GM12872 (cell line): ENCODE measurements around the gene ESR1.

Experiments
- CTCF ChIP-seq: IDR thresholded peaks from 3 replicates; pipeline ENCODE4 v1.5.1; 2011; ENCODE audit warnings: low read depth, mild to moderate bottlenecking, low read length, moderate library complexity; ENCODE audit not compliant: insufficient read depth

The ESR1 gene

GRCh38 chr6:151822252-151823111, 15.0 kb downstream of the ESR1 start:
- TF ChIP-seq CTCF: no peak

GRCh38 chr6:151826517-151827142, 19.1 kb downstream of the ESR1 start:
- no peak for TF ChIP-seq CTCF

- TF ChIP-seq CTCF: no peak
These were observed 25.2 kb downstream of the ESR1 start for GRCh38 chr6:151832710-151833109.

- TF ChIP-seq CTCF: no peak
These were observed 27.9 kb downstream of the ESR1 start for GRCh38 chr6:151835396-151835795.

- no peak for TF ChIP-seq CTCF
These were observed 29.7 kb downstream of the ESR1 start for GRCh38 chr6:151837223-151837622.

- no peak for TF ChIP-seq CTCF
These were observed 35.3 kb downstream of the ESR1 start for GRCh38 chr6:151842816-151843215.

GRCh38 chr6:151847064-151847463, 39.6 kb downstream of the ESR1 start:
- no peak for TF ChIP-seq CTCF
